ENCODE measurements around the gene C9orf43. TPM values are rescaled to one million over a fixed set of nuclear protein-coding genes. Genes with fewer than 3 reads are reported as not detected.

C9orf43 gene
- total and polyA plus RNA-seq, 3 donors from 2014 or later = 41.7 to 109 (median 71.3) TPM

- Histone ChIP-seq H3K4me1 (no peaks in the 10 kb centered on the region), H3K36me3 (ENCODE audit: low read depth, missing control alignments) (no peaks in the 10 kb centered on the region), H3K4me3 (no peak overlapping the region), H3K27ac (no peak overlapping the region), H3K27me3 (no peaks in the 10 kb centered on the region), H3K9me3 (no peaks in the 10 kb centered on the region)
- intact Hi-C loops (cut with DNase I; ENCODE audit: low total_unique reads) = no loop called here
- whole genome bisulfite sequencing, 2 donors = 90 to 94% methylated on average over 12 to 13 of the region's 13 CpGs
- TF ChIP-seq POLR2A (IDR thresholded peaks at IDR 0.05) (no peak), CTCF (IDR thresholded peaks at IDR 0.05) (no peak)
- no peak for DNase-seq
Observed at GRCh38 chr9:113388833-113389232, 21.7 kb upstream of the C9orf43 start.

GRCh38 chr9:113389451-113389850 is 21.1 kb upstream of the C9orf43 start:
- no peak for TF ChIP-seq CTCF (IDR thresholded peaks at IDR 0.05)
- TF ChIP-seq POLR2A (IDR thresholded peaks at IDR 0.05) = no peak
- intact Hi-C loops (cut with DNase I; ENCODE audit: low total_unique reads) = no loop called here
- DNase-seq = no peak
- no peaks in the 10 kb centered on the region for H3K4me1 ChIP-seq
- 95 to 96% methylated on average over 8 to 11 of the region's 11 CpGs for WGBS, 2 donors
- H3K4me3 ChIP-seq = no peak overlapping the region
- H3K36me3 ChIP-seq (ENCODE audit: low read depth, missing control alignments) = no peaks in the 10 kb centered on the region
- H3K27me3 ChIP-seq = no peaks in the 10 kb centered on the region
- no peak overlapping the region for H3K27ac ChIP-seq
- no peaks in the 10 kb centered on the region for H3K9me3 ChIP-seq

GRCh38 chr9:113390192-113390960 is 20.2 kb upstream of the C9orf43 start:
- no peak for DNase-seq
- no peak overlapping the region for H3K4me3 ChIP-seq
- H3K27me3 ChIP-seq = no peaks in the 10 kb centered on the region
- H3K4me1 ChIP-seq = no peaks in the 10 kb centered on the region
- intact Hi-C loops (cut with DNase I; ENCODE audit: low total_unique reads) = no loop called here
- no peaks in the 10 kb centered on the region for H3K36me3 ChIP-seq (ENCODE audit: low read depth, missing control alignments)
- no peak overlapping the region for H3K27ac ChIP-seq
- WGBS, 2 donors = 96 to 100% methylated on average over 13 to 17 of the region's 17 CpGs
- no peak for TF ChIP-seq CTCF (IDR thresholded peaks at IDR 0.05)
- TF ChIP-seq POLR2A (IDR thresholded peaks at IDR 0.05) = no peak
- H3K9me3 ChIP-seq = no peaks in the 10 kb centered on the region

- WGBS, 2 donors = 87 to 92% methylated on average over 7 of the region's 7 CpGs
- intact Hi-C loops (cut with DNase I; ENCODE audit: low total_unique reads) = no loop called here
- DNase-seq = no peak
- H3K4me3 ChIP-seq = no peak overlapping the region
- H3K4me1 ChIP-seq = no peaks in the 10 kb centered on the region
- H3K27ac ChIP-seq = no peak overlapping the region
- no peak for TF ChIP-seq POLR2A (IDR thresholded peaks at IDR 0.05)
- no peak for TF ChIP-seq CTCF (IDR thresholded peaks at IDR 0.05)
- H3K36me3 ChIP-seq (ENCODE audit: low read depth, missing control alignments) = no peaks in the 10 kb centered on the region
- no peaks in the 10 kb centered on the region for H3K27me3 ChIP-seq
- H3K9me3 ChIP-seq = no peaks in the 10 kb centered on the region
Observed at GRCh38 chr9:113391917-113392316, 18.6 kb upstream of the C9orf43 start.

- 91 to 94% methylated on average over 7 of the region's 7 CpGs for WGBS, 2 donors
- Histone ChIP-seq H3K27me3 (no peaks in the 10 kb centered on the region), H3K9me3 (no peaks in the 10 kb centered on the region), H3K36me3 (ENCODE audit: low read depth, missing control alignments) (no peaks in the 10 kb centered on the region), H3K4me3 (no peak overlapping the region), H3K27ac (no peak overlapping the region), H3K4me1 (no peaks in the 10 kb centered on the region)
- TF ChIP-seq POLR2A (IDR thresholded peaks at IDR 0.05) (no peak), CTCF (IDR thresholded peaks at IDR 0.05) (no peak)
- DNase-seq = no peak
- intact Hi-C loops (cut with DNase I; ENCODE audit: low total_unique reads) = no loop called here
Observed at GRCh38 chr9:113393281-113393680, 17.3 kb upstream of the C9orf43 start.

Data from testis (tissue), 3 donors.